Measurements from ENCODE around the gene CCDC61.
A peak's percentile ranks its signal among the peaks of the same experiment; 100 is the strongest.

Gene CCDC61

DNA sequence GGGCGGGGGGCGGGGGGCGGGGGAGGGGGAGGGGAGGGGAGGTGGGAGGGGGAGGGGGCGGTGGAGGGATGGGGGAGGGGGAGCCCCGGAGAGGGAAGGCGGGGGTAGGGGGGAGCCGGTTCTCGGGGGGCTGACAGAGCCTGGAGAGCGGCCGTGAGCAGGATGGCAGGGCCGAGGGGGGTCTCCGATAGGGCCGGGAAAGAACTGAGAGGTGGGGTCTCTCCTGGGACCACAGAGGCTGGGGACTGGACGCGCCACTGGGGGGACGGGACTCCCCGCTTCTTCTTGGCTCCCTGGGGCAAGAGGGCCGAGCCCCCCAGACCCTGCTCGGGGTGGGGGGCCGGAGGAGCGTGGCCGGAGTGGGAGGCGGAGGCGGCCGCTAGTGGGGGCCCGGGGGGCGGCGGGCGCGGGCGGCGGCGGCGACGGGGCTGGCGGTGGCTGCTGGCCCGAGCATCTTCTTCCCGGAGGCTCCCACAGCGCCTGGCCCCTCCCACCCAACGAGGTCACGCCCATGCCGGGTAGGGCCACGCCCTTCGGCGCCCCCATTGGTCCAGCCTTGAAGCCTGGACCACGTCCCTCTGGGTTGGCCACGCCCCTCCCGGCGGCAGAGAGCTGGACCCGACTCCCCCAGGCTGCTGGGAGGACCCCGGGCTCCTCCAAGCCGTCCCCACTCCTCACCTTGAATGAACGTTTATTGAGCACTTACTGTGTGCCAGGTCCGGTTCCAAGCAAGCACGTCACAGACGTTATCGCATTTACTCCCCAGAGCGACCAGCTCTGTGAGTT lies 21.5 kb upstream of the CCDC61 start, which contains the start of gene NOVA2:
TSS of gene NOVA2 (minus strand) at position 313 of the 786 bp plus-strand sequence. CDS start 514 bp downstream, outside the sequence.
- peak; percentile 10 for DNase-seq

DNA sequence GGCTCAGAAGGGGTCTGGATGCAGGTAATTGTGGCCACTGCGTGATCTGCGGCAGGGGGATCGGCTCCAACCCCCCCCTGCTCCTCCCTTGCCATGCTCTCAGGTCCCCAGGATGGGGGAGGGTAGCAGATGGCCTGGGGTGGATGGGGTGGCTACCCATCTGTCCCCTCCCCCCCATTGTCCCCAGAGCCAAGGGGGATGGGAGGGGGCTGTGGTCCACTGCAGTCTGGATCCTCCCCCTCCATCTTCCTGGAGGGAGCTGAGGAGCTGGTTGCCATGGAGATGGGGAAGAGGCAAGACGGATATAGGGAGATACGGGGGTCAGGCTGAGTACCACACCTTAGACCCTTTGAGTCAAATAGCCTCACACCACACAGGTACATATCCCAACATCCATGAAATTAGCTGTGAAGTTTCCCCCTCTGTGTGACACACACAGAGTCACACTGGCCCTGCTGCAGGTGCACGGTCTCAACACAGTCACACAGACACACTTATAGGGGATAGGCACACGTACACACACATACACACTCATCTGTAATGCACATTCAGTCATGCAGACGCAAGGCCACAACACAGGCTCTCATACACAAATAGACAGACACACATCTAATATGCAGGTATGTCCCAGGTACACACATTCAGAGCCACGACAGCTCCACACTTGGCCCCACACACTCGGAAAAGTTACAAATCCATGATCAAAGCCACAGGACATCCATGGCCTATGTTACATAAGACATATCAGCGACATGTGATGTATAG lies 19.8 kb upstream of the CCDC61 start:
- DNase-seq = no peak

DNA sequence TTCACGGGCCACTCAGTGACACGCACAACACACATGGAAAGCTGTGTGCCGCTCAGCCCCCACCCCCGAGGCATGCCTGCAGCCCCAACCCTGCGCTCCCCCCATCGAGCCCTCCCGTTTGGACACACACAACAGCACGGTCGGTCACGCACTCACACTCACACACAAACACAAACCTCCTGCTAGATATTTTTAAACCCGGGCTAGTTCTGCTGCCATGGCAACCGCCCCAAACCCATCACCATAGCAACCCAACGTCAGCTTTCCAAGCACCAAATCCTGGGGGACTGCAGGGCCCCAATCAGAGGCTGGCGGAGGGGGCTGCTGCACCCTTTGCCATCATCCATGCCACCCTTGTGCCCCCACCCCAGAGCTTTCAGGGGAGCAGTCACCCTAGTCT lies 19.1 kb upstream of the CCDC61 start:
- no peak for DNase-seq

DNA sequence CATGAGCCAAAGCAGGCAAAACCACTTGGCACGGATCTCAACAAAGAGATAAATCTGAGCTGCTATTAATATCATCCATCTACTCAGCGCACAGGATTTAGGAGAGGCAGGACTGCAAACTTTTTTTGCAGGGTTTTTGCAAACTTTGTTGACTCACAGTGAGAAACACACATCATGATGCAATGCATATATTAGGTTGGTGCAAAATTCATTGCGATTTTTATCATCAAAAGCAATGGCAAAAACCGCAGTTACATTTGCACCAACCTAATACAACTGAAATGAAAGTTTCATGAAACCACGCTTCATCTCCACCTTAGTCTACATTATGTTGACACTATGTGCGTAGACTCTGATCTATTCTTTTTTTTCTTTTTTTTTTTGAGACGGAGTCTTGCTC lies 17.1 kb upstream of the CCDC61 start:
- no peak for DNase-seq

DNA sequence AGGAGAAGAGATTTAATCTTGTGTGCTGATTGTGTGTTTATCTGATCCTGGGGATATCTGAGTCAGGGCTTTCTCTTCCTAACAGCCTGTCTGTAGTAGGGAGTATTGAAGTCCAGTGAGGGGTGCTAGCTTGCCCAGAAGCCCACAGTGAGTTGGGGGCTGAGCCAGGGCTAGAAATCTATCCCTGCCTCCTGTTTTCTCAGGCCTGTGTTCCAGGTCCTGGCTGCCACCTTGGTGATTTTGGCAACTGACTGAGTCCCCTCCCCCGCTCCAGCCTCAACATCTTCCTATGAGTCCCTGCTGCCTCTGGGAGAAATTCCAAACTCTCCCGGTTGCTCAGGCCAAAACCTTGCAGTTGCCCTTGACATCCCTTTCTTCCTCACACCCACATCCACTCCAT lies 13.9 kb upstream of the CCDC61 start:
- no peak for DNase-seq

DNA sequence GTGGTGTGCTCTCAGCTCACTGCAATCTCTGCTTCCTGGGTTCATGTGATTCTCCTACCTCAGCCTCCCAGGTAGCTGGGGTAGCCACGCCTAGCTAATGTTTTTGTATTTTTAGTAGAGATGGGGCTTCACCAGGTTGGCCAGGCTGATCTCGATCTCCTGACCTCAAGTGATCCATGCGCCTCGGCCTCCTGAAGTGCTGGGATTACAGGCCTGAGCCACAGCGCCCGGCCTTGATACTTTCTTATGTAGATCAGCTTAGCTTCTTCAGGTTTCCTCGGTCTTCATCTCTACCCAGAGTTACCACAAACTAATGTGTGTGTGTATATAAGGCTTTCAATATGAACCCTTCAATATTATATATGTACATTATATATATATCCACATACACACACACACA lies 9.9 kb upstream of the CCDC61 start:
- no peak for DNase-seq

DNA sequence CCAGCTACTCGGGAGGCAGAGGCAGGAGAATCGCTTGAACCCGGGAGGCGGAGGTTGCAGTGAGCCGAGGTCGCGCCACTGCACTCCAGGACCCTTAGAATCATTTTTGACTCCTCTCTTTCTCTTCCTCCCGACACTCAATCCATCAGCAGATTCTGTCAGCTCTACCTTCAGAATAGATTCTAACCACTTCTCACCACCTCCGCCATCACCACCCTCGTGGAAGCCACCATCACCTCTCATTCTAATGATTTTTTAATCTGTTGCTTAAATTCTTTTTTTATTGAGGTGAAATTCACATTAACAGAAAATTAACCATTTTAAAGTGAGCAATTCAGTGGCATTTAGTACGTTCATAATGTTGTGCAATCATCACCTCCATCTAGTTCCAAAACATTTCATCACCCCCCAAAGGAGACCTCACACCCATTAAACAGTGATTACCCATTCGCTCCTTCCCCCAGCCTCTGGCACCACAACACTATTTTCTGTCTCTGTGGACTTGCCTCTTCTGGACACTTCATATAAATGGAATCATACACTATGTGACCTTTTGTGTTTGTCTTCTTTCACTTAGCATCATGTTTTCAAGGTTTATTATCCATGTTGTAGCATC lies 5.0 kb upstream of the CCDC61 start:
- DNase-seq = no peak

DNA sequence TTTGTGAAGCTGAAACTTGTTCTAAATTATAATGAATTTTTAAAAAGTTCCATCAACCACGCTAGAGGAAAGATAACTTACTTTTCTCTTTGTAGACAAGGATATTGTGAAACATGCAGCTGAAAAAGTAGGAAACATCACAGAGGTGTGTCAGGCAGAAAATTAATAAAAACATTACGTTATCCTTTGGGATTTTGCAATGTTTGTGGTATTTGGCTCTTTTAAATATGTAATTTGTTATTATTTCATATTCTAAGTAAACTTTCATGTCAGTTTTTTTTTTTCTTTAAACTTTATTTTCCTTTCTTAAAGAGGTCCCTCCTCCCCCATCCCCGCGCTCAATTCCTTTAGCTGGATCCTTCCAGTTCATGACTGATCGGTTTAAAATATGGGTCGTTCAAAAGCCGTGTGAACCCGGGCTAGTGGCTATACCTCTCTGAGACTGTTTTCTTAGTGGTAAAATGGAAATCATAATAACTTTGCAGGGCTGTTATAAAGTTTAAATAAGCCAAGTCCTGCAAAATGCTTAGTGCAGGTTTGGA lies 740 bp upstream of the CCDC61 start:
- no peak for DNase-seq

DNA sequence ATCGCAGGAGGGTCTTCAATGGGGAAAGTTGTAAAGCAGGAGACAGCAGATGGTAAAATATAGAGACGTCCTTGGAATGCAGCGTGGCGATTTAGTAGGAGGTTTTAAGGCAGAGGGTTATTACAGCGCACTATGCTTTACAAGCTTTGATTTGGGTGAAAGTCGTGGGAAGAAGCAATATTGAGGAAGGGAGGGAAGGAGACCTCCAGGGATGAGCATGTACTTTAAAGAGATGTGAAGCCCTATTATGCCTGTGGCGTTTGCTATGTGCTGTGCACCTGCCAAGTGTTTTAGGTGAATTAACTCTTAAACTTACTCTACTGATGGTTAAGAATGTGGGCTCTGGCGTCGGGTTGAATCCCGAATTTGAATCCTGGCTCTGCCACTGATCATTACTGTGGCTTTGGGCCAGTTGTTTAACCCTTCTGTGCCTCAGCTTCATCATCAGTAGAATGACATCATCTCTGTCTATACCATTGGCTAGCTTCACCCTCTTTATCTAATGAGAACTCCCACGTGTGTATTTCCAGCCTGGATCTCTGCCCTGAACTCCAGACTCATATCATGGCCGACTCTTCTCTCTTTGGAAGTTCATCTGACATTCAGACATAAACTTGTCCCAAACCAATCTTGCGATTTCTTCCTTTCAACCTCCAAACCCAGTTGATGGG lies 583 bp downstream of the CCDC61 start:
- no peak for DNase-seq

DNA sequence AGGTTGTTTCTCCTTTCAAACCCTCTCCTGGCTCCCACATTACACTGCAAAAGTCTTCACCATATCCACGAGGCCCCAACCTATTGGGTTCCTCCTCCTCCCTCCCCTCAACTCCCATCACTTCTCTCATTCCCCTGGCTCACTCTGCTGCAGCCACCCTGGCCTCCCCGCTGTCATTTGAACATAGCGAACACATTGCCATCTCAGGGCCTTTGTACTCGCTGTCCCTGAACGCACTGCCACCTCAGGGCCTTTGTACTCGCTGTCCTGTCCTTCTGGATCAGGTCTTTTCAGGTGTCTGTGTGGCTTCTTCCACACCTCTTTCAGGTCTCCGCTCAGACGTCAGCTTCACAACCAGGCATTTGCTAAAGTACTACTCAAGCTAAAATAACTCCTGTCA lies 1.7 kb downstream of the CCDC61 start:
- no peak for DNase-seq

DNA sequence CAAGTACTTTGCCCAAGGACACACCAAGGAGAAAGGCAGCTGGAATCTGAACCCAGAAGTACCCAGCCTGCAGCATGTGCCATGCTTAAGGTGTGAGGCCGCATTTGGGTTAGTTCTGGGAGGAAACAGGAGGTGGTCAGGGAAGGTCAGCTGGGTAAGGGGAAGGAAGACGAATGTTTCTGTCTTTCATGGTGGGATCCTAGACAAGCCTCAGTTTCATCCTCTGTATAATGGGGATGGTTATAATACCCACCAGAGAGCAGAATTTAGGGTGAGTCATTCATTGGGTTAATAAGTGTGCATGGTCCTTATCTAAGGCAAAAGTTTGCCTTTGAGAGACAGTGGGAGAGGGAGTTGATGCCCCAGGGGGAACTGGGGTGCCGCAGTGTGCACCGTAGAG lies 3.6 kb downstream of the CCDC61 start:
- DNase-seq = no peak

DNA sequence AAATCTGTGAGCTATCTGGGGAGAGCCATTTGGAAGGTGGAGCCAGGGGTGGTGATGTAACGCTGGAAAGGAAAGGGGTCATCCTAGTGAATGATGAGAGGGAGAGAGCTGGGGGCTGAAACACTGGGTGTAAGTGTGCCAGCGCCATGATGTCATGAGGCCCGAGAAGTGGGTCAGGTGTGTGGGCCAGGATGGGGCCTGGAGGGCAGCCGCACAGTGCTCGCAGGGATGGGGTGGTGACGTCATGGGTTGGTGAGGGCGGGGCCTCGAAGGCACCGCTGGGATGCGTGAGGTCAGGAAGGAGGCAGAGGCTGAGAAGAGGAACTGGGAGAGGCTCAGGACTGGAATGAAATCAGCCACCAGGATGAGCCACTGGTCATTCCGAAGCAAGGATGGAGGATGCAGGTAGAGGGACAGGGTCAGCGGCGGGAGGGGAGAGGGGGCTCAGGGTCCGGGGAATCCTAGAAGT lies 4.4 kb downstream of the CCDC61 start:
- DNase-seq = no peak

DNA sequence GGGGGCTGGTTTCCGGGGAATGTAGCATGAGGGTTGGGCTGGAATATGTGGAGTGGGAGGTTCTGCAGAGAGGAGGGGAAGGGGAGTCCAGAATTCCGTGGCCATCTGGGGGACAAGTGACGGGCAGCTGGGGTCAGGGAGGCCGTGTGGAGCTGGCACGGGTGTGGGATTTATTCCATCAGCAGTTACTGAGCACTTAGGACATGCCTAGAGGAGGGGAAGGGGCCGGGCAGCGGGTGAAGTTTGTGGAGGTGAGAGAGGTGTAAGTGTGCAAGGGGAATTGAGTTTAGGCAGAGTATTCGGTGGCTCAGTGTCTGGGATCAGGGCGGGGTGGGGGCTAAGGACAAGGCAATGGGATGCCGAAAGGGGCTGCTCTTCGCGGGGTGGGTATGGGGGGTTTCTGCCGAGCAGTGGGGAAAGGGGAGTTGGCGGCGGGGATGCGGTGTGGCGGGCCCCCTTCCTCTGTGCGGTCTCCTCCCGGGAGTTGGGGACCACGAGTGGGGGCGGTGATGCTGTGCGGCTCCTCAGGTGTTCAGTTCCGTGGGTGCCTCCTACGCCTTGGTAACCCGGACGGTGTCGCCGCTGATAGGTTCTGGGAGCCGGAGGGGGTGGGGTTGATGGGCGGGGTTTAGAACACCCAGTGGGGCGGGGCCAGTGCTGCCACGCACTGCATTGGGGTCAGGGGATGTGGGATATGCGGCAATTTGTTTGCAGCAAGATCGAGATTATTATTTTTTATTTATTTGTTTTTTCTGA lies 5.4 kb downstream of the CCDC61 start:
- DNase-seq = peak; percentile 31

DNA sequence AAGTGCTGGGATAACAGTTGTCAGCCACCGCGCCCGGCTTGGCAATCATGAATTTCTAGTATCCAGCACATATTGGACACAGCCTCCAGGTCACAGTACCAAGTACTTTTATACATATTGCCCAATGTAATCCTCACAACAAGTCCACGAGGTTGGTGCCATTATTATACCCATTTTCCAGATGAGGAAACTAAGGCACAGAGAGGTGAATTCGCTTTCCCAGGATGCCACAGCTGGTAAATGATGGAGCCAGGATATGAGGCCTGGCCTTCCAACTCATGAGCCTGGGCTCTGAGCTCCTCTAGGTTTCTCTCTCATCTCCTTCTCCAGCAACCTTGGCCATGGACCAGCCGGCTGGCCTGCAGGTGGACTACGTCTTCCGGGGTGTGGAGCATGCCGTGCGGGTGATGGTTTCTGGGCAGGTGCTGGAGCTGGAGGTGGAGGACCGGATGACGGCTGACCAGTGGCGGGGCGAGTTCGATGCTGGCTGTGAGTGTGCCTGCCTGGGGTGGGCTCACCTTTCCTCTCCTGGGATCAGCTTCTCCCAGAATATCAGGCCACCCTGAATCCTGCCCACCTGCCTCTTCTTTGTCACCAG lies 7.5 kb downstream of the CCDC61 start:
- DNase-seq = no peak

DNA sequence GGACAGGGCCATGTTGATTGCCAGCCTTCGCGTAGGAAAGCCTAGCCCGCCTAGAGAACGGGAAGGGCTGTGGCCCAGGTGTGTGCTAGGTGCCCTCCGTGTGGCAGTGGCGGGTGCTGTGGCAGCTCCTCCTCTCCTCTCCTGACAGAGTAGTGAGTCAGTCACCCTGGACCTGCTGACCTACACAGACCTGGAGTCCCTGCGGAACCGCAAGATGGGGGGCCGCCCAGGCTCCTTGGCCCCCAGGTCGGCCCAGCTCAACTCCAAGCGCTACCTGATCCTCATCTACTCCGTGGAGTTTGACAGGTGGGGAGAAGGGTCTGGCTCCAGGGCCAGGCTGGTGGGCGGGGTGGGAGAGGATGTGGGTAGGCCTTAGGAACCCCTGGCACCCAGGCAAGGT lies 11.1 kb downstream of the CCDC61 start:
- DNase-seq = no peak

DNA sequence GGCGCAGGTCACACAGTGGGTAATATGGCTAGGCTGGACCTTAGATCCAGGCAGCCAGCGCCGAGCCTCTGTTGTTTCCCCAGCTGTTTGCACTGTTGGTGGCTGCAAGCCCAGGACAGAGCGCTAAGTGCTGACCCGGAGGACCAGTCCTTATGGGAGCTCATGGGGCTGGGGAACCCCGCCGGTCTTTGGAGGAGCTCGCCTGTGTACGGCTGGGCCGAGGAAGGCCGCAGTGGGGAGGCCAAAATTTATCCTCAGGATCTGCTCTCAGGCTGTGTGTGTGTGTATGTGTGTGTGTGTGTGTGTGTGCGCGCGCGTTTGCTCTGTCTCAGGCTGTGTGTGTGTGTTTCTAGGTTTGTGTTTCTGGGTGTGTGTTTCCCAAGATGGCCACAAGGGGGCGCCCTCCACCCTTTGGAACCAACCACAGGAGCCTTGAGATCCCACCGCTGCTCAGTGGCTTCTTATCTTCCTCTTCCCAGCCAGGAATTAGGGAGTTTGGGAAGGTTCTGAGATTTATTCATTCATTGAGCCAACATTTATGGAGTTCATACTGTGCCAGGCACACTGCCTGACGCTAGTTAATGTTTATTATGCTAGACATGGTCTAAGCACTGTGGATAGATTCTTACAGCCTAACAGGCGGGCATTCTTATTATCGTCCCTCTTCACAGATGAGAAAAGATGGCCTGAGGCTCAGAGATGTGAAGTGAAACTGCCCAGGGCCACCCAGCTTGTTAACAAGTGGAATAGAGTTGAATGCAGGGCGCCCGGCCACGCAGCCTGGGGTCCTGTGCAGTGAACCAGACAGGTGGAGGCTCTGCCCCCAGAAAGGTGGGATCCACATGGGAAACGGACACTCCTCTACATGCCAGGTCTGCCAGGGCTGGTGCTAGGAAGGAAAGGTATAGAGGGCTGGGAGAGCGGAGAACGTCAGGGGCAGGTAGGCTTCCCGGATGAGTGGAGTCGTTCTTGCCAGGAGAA lies 14.6 kb downstream of the CCDC61 start:
- DNase-seq = peak; percentile 52

DNA sequence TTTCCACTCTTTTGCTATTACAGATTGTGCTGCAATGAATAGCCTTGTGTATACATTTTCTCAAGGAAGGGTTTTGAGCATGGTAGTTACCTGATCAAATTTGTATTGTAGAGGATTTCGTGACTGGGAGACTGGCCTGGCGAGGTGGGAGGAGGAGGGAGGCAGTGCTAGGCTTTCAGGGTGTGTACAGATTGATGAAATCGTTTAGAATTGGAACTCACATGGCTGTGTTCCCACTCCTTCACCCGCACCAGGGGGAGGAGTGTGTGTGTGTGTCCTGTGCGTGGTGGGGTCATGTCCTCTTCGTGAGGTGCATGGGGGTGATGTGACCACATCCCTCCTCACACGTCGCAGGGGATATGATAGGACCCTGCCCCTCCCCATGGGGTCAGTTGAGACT lies 19.3 kb downstream of the CCDC61 start:
- DNase-seq = no peak

DNA sequence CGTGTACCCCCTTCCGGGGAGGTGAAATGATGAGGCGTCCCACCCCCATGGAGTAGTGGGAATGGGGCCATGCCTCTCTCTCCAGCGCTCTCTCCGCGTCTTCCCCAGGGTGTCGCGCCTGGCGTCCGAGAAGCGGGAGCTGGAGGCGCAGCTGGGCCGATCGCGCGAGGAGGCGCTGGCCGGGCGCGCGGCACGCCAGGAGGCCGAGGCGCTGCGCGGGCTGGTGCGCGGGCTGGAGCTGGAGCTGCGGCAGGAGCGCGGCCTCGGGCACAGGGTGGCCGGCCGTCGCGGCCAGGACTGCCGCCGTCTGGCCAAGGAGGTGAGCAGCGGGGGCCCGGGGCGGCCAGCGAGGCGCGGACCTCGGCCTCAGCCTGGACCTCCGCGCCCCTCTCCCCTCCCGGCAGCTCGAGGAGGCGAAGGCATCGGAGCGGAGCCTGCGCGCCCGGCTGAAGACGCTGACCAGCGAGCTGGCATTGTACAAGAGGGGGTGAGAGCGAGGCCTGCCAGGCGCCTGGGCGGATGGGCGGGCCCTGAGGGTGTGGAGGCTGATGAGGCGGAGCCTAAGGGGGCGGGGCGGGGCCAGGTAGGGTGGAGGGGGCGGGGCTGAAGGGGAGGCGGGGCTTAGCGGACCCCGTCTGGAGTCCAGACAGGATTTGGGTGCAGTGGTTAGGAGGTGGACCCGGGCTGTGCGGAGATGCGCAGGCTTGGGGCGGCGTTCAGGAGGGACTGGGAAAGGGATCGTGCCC lies 19.8 kb downstream of the CCDC61 start:
- DNase-seq = peak; percentile 77

Measured in right kidney (tissue), 1 donor.